Mammary epithelial cell (primary cell): ENCODE results near the gene AIP.

Experiments used
- CTCF ChIP-seq, 2 donors: IDR thresholded peaks in 1 of 2; conservative IDR thresholded peaks in 1 of 2; 2 replicates each; pipeline ENCODE4 v1.5.1; 2011 to 2012; ENCODE audit warnings: inconsistent platforms in 2 of 2, low read length in 2 of 2, mild to moderate bottlenecking in 2 of 2, control low read depth in 1 of 2, low read depth in 1 of 2; ENCODE audit not compliant: insufficient read depth in 1 of 2; ENCODE audit errors: extremely low read depth in 1 of 2
- EZH2 ChIP-seq: IDR thresholded peaks from 2 replicates; pipeline ENCODE4 v1.6.1; 2012; ENCODE audit warnings: low read length, inconsistent platforms, borderline replicate concordance

- no peak for TF ChIP-seq CTCF (conservative IDR thresholded peaks at IDR 0.05 in 1 of 2, IDR thresholded peaks at IDR 0.05 in 1 of 2; ENCODE audit: extremely low read depth in 1 of 2, insufficient read depth in 1 of 2, low read depth in 1 of 2, low read length in 2 of 2)
- no peak for TF ChIP-seq EZH2
Measured at GRCh38 chr11:67445515-67445914, 37.3 kb upstream of the AIP start.
